Dendritic cell treated with granulocyte-macrophage colony-stimulating factor and Interleukin-4, amounts not matched to agents 40 ng/mL and 50 ng/mL, for 4 days (primary cell): ENCODE results near the gene INAFM1.
"Not testable (repeated sequence)": the region's sequence is repeated elsewhere in the genome, so short reads cannot be mapped to it uniquely, and the experiment has no call there.

Experiments used
- H3K27ac Mint-ChIP-seq: one replicate; pipeline ENCODE4 v1.8.0; 2022; ENCODE audit warnings: mild to moderate bottlenecking, mixed read lengths
- H3K27me3 Mint-ChIP-seq: one replicate; pipeline ENCODE4 v1.8.0; 2022; ENCODE audit warnings: mild to moderate bottlenecking, mixed read lengths
- H3K36me3 Mint-ChIP-seq: one replicate; pipeline ENCODE4 v1.8.0; 2022; ENCODE audit warnings: low read depth, mixed read lengths
- H3K4me1 Mint-ChIP-seq: one replicate; pipeline ENCODE4 v1.8.0; 2022; ENCODE audit warnings: low read depth, mixed read lengths
- H3K4me3 Mint-ChIP-seq: one replicate; pipeline ENCODE4 v1.8.0; 2022; ENCODE audit warnings: mild to moderate bottlenecking, moderate library complexity, mixed read lengths
- H3K9me3 Mint-ChIP-seq: one replicate; pipeline ENCODE4 v1.8.0; 2022; ENCODE audit warnings: mixed read lengths
- intact Hi-C: fragments of 100-400 bp; cut with micrococcal nuclease; formaldehyde crosslinking; loops from one replicate; pipeline ENCODE4 v1.15.0; 2022

Gene INAFM1

DNA sequence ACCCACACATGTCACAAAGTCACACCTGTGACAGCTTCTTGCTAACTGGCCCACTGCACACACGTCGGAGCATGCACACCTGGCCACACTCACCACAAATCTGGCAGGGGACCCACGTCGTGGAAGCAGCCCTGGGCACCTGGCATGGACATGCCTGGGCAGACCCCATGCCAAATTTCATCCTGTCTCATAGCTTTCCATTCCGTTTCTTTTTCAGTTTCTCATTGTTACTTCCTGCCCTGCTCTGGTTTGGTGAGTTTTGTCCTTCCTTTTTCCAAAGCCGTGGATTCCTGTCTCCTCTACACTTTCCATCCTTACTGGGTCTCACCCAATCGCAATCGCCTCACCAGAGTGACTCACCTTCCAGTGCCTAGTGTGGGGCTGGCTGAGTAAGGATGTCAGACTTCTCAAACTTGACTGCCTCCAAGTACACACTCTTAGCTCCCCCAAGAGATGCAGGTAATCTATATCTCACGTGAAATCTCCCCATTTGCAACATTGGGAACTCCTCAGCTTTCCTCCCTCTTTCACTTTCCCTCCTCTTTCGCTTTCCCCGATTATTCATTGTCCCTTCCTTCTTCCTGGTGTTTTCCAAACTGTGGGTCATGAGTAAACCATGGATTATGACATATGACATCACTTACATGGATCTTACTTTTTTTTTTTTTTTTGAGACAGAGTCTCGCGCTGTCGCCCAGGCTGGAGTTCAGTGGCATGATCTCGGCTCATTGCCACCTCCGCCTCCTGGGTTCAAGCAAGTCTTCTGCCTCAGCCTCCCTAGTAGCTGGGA is 42.1 kb upstream of the INAFM1 start:
- intact Hi-C loops, result no loop called here
- Mint-ChIP-seq H3K4me3 (no peak overlapping the region), H3K4me1 (peaks cover 19% of the 10 kb centered on the region), H3K27ac (peak overlapping the region; percentile 75), H3K9me3 (no peaks in the 10 kb centered on the region), H3K36me3 (no peaks in the 10 kb centered on the region), H3K27me3 (peaks cover 41% of the 10 kb centered on the region)

DNA sequence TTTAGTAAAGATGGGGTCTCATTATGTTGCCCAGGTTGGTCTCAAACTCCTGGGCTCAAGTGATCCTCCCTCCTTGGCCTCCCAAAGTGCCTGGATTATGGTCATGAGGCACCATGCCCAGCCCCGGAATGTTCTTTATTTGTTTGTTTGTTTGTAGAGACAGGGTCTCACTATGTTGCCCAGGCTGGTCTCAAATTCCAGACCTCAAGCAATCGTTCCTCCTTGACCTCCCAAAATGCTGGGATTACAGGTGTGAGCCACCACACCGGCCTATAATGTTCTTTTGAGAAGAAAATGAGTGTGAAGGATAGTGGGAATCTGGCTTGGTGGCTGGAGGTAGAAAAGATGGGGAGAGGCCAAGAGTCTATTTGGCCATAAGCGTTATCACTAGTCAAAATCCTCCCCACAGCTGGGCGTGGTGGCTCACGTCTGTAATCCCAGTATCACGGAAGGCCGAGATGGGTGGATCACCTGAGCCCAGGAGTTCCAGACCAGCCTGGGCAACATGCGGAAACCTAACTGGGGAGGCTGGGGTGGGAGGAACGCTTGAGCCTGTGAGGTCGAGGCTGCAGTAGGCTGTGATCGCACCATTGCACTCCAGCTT is 38.5 kb upstream of the INAFM1 start:
- Mint-ChIP-seq H3K4me3 (no peak overlapping the region), H3K4me1 (peaks cover 25% of the 10 kb centered on the region), H3K27me3 (peaks cover 57% of the 10 kb centered on the region), H3K9me3 (no peaks in the 10 kb centered on the region), H3K36me3 (no peaks in the 10 kb centered on the region), H3K27ac (no peak overlapping the region)
- intact Hi-C loops, result no loop called here

DNA sequence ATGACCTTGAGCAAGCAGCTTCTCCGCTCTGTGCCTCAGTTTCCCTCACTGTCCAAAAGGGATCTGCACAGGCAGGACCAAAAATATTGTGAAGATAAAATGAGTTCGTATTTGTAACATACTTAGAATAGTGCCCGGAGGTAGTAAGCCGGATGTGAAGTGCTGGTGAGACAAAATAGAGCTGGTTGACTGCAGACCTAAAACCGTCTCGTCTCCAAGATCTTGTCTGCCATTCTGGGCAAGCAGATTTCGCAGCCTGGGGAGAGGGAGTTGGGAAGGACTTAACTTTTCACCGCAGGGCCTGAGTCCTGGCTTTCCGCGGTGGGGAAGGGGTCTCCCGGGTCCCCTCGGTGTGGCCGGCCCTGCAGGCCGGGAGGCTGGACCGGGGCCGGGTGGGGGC is 35.5 kb upstream of the INAFM1 start:
- H3K27ac Mint-ChIP-seq, result no peak overlapping the region

DNA sequence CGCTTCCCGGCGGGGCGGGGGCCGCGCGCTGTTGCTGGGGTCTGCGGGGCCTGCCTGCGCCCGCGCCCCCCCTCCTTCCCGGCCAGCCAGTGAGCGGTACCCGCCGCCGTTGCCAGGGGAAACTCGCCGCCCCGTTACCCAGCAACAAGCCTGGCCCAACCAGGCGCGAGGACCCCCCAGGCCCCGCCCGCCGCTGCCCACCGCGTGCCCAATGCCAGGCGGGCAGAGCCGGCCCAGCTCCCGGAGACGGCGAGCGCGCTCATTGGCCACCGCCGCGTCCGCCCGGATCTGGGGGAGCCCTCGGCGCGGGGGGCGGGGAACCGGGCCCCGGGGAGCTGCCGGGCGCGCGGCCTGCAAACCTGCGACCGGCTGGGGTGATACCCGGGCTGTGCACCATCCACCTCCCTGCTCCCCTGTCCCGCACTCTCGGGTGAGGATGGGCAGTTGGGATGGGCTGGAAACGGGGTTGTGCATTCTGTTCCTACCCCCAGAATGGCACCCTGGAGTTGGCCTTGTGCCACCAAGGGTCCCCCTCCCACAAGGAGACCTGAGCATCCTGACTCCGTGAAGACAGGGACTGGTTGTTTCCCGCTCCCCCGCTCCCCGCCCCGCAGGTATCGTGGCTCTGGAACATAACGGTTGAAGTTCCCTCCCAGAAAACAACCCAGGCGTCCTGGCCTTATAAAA is 34.9 kb upstream of the INAFM1 start:
- Mint-ChIP-seq H3K27me3 (peaks cover 47% of the 10 kb centered on the region), H3K36me3 (no peaks in the 10 kb centered on the region), H3K9me3 (no peaks in the 10 kb centered on the region), H3K4me1 (peaks cover 9% of the 10 kb centered on the region), H3K27ac (no peak overlapping the region), H3K4me3 (no peak overlapping the region)
- intact Hi-C loops, result no loop called here

More for the DNA sequence above, 35.5 kb upstream of the INAFM1 start:
- peaks cover 6% of the 10 kb centered on the region for H3K4me1 Mint-ChIP-seq
- no peak overlapping the region for H3K4me3 Mint-ChIP-seq
- intact Hi-C loops, result no loop called here
- no peaks in the 10 kb centered on the region for H3K36me3 Mint-ChIP-seq
- no peaks in the 10 kb centered on the region for H3K9me3 Mint-ChIP-seq
- peaks cover 52% of the 10 kb centered on the region for H3K27me3 Mint-ChIP-seq

DNA sequence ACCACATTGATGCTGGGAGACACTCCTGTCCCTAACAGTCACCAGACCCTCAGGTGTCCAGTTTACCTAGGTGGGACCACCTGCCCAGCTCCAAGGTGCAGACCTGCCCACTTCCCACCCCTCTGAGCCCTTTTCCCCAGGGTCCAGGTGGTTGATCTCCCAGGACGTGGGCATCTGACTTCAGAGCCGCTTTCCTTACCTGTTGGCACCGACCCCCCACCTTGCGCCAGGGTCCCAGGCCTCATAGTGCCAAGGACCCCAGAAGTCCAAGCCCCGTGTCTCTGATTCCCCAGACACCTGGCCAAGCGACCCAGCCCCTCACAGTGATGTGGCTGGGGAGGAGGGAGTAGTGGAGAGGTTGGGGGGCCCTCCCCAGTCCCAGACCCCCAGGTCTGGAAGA is 34.1 kb upstream of the INAFM1 start:
- no peaks in the 10 kb centered on the region for H3K9me3 Mint-ChIP-seq
- no peak overlapping the region for H3K4me3 Mint-ChIP-seq
- no peaks in the 10 kb centered on the region for H3K36me3 Mint-ChIP-seq
- intact Hi-C loops, result no loop called here
- H3K27me3 Mint-ChIP-seq, result peaks cover 49% of the 10 kb centered on the region
- H3K4me1 Mint-ChIP-seq, result peaks cover 12% of the 10 kb centered on the region
- no peak overlapping the region for H3K27ac Mint-ChIP-seq

DNA sequence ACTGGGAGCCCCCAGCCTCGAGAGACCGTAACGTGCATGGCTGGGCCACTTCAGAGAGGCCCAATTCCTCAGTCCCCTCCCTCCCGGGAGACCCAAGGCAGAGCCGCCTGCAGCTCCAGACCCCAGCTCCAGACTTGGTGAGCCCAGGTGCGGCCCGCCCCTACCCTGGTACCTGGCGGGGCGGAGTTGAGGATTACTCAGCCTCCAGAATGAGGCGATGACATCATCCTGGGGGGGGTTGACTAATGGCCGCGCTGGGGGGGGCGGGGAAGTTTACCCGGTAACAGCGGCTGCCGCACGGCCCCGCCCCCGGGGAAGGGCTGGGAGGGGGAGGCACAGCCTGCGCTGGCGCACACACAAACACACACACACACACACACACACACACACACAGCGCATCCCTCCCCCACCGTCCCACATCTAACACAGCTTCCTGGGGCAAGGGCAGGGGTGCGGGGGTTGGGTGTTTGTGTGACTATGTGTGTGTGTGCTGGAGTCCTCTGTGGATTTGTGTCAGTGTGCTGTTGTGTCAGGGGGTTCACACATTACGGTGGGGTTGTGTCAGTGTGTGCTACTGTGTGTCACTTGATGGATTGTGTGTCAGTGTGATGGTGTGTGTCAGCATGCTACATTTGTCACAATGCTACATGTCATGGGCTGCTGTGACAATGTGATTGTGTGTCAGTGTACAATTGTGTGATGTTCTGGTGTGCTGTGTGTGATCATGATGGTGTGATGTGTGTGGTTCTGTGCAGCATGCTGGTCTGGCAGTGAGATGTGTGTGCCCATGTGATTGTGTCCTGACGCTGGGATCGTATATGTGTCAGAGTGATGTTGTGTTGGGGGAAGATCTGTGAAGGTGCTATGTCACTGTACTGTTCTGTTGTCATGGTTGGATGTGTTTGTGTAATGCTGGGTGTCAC is 33.4 kb upstream of the INAFM1 start:
- H3K4me1 Mint-ChIP-seq, result peaks cover 12% of the 10 kb centered on the region
- no peaks in the 10 kb centered on the region for H3K36me3 Mint-ChIP-seq
- H3K9me3 Mint-ChIP-seq, result no peaks in the 10 kb centered on the region
- H3K27ac Mint-ChIP-seq, result no peak overlapping the region
- intact Hi-C loops, result no loop called here
- peaks cover 47% of the 10 kb centered on the region for H3K27me3 Mint-ChIP-seq
- H3K4me3 Mint-ChIP-seq, result no peak overlapping the region

DNA sequence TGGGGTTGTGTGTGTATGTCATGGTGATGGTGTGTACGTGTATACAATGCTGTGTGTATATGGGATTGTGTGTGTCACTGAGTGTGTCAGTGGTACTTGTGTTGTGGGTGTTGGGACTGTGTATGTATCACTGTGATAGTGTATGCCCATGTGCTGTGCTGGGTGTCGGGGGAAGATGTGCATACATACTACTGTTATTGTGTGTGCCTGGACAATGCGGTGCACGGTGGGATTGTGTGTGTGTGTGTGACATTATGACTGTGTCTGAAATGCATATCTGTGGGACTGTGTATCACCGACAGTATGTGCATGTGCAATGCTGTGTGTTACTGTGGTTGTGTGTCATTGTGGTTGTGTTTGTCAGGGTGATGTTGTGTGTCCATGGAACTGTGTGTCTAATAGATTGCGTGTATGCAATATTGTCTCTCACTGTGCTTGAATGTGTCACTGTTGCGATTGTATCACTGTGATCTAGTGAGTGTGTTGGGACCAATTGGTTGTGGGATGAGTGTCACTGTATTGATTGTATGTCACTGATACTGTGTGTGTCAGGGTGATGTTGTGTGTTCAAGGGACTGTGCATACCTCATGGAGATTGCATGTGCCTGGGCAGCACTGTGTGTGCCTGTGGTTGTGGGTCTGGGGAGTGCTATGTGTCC is 32.6 kb upstream of the INAFM1 start:
- Mint-ChIP-seq H3K9me3 (no peaks in the 10 kb centered on the region), H3K27me3 (peaks cover 40% of the 10 kb centered on the region), H3K4me3 (no peak overlapping the region), H3K36me3 (no peaks in the 10 kb centered on the region), H3K27ac (no peak overlapping the region), H3K4me1 (peaks cover 12% of the 10 kb centered on the region)
- intact Hi-C loops, result no loop called here

DNA sequence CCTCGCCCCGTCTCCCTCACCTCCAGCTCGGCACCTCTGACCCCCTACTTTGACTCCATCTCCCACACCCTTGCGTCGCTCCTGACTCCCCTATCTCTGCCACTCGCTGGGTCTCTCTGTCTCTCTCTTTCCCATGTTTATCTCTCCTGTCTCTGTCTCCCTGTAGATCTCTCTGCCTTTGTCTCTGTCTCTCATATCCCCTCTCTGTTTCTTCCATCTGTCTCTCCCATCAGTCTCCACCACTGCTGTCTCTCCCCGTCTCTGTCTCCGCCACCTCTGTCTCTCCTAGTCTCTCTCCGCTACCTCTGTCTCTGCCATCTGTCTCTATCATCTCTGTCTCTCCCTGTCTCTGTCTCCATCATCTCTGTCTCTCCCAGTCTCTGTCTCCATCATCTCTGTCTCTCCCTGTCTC is 31.3 kb upstream of the INAFM1 start:
- H3K9me3 Mint-ChIP-seq, result no peaks in the 10 kb centered on the region
- intact Hi-C loops, result no loop called here
- H3K4me3 Mint-ChIP-seq, result peak overlapping the region; percentile 68
- H3K4me1 Mint-ChIP-seq, result peaks cover 12% of the 10 kb centered on the region
- no peaks in the 10 kb centered on the region for H3K36me3 Mint-ChIP-seq
- H3K27ac Mint-ChIP-seq, result no peak overlapping the region
- peaks cover 34% of the 10 kb centered on the region for H3K27me3 Mint-ChIP-seq

DNA sequence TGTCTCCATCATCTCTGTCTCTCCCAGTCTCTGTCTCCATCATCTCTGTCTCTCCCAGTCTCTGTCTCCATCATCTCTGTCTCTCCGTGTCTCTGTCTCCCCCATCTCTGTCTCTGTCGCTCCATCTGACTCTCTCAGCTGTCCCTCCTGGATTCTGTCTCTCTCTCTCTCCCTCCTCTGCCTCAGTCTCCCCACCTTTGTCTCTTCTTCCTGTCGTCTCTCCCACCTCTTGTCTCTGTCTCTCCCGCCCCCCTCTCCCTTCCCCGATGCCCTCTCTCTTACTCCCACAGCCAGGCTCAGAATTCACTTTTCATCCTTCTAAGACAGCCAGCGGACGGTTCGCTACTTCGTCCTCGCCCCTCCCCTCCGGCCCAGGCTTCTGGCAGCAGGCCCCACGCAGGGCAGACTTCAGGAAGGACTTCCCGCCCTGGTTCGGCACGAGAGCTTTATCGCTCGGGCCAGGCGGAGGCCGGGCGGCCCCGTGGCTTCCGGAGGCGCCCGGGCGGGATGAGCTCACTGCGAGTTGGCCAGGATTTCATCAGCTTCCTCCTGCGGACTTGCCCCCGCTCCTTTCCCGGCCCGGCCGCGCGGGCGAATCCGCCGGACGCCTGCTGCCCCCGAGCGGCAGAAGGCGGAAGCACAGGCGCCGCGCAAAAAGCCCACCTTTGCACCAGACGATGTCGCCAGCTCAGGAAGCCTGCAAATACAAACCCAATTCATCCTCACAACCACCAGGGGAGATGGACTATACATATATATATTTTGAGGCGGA is 30.7 kb upstream of the INAFM1 start:
- Mint-ChIP-seq H3K36me3 (no peaks in the 10 kb centered on the region), H3K27me3 (peaks cover 28% of the 10 kb centered on the region), H3K4me1 (peaks cover 12% of the 10 kb centered on the region), H3K27ac (no peak overlapping the region), H3K4me3 (peak overlapping the region; percentile 68), H3K9me3 (no peaks in the 10 kb centered on the region)
- intact Hi-C loops, result loop anchor here (1.0 kb wide), 3 partner anchors 12 to 34 kb away; partner anchors contain the start of gene CCDC9

DNA sequence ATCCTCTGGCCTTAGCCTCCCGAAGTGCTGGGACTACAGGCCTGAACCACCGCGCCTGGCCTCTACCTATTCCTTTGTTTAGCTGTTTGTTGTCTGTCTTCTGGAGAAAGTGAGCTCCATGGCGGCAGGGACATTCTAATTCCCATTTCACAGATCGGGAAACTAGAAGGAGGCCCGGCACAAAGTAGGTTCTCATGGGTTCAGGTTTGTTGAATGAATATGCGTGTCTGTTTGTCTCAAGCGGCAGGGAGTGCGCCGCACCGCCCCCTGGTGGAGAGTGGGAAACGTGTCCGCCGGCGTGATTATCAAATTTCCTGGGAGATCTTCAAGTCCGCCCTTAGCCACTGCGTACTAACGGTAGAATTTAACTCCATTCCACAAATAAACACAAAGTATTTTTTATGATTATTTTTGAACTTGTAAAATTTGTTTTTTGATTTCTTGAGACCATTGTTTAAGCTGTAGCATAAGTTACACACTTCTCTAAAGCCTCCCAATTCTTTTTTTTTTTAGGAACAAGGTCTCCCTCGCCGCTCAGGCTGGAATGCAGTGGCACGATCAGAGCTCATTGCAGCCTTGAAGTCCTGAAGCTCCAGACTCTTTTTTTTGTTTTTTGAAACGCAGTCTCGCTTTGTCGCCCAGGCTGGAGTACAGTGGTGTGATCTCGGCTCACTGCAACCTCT is 27.2 kb upstream of the INAFM1 start:
- Mint-ChIP-seq H3K27me3 (peaks cover 34% of the 10 kb centered on the region), H3K36me3 (no peaks in the 10 kb centered on the region), H3K4me3 (peak overlapping the region; percentile 8), H3K9me3 (no peaks in the 10 kb centered on the region), H3K4me1 (peaks cover 5% of the 10 kb centered on the region), H3K27ac (peak overlapping the region; percentile 47)
- intact Hi-C loops, result loop anchor here (1.0 kb wide), 1 partner anchor 98 kb away; no protein-coding TSS in a partner anchor

DNA sequence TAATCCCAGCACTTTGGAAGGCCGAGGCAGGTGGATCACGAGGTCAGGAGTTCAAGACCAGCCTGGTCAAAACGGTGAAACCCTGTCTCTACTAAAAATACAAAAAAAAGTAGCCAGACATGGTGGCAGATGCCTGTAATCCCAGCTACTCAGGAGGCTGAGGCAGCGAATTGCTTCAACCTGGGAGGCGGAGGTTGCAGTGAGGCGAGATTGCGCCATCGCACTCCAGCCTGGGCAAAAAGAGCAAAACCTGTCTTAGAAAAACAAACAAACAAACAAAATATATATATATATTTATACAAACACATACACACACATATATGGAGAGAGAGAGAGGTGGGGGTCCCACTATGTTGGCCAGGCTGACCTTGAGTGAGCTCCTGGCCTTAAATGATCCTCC is 21.7 kb upstream of the INAFM1 start:
- H3K27ac Mint-ChIP-seq, H3K4me3 Mint-ChIP-seq, intact Hi-C loops, H3K9me3 Mint-ChIP-seq: not testable (repeated sequence)
- Mint-ChIP-seq H3K27me3 (peaks cover 12% of the 10 kb centered on the region), H3K36me3 (peaks cover 15% of the 10 kb centered on the region), H3K4me1 (peaks cover 14% of the 10 kb centered on the region)

DNA sequence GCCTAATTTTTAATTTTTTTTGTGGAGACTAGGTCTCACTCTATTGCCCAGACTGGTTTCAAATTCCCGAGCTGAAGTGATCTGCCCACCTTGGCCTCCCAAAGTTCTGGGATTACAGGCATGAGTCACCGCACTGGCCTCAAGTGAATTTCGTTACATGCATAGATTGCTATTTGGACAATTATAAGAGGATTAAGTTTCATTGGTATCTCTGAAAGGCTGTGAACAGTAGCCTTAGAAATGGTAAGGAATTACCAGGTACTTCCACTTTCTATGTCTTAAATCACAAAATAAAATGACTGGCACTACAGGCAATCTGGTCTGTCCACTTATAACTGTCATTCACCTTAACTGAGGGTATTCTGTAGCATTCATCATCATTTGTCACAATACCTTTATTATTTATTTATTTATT is 21.2 kb upstream of the INAFM1 start:
- no peak overlapping the region for H3K4me3 Mint-ChIP-seq
- peaks cover 17% of the 10 kb centered on the region for H3K4me1 Mint-ChIP-seq
- intact Hi-C loops, result no loop called here
- no peak overlapping the region for H3K27ac Mint-ChIP-seq
- H3K9me3 Mint-ChIP-seq, result no peaks in the 10 kb centered on the region
- peaks cover 10% of the 10 kb centered on the region for H3K27me3 Mint-ChIP-seq
- peaks cover 20% of the 10 kb centered on the region for H3K36me3 Mint-ChIP-seq
